Measurements from ENCODE around the gene BTBD16. TPM values are rescaled to one million over a fixed set of nuclear protein-coding genes. Genes with fewer than 3 reads are reported as not detected.

Gene BTBD16
- total and polyA plus RNA-seq, 2 experiments from 2014 or later = 0.09 to 0.16 TPM

- TF ChIP-seq CTCF (IDR thresholded peaks at IDR 0.05; ENCODE audit: low read depth, low read length) = no peak
- Histone ChIP-seq H3K27ac (no peak overlapping the region), H3K9me3 (ENCODE audit: low read depth) (no peaks in the 10 kb centered on the region), H3K4me1 (ENCODE audit: low read depth) (no peaks in the 10 kb centered on the region), H3K27me3 (no peaks in the 10 kb centered on the region), H3K4me3 (no peak overlapping the region), H3K36me3 (no peaks in the 10 kb centered on the region)
- DNase-seq (ENCODE audit: low read depth in 1 of 2, low spot score in 1 of 2) = no peak
These were observed 77.4 kb downstream of the BTBD16 start for GRCh38 chr10:122348512-122348911.

- no peaks in the 10 kb centered on the region for H3K9me3 ChIP-seq (ENCODE audit: low read depth)
- no peaks in the 10 kb centered on the region for H3K27me3 ChIP-seq
- H3K27ac ChIP-seq = no peak overlapping the region
- H3K4me1 ChIP-seq (ENCODE audit: low read depth) = no peaks in the 10 kb centered on the region
- TF ChIP-seq CTCF (IDR thresholded peaks at IDR 0.05; ENCODE audit: low read depth, low read length) = no peak
- no peak for DNase-seq (ENCODE audit: low read depth in 1 of 2, low spot score in 1 of 2)
- H3K36me3 ChIP-seq = no peaks in the 10 kb centered on the region
- no peak overlapping the region for H3K4me3 ChIP-seq
These were observed 77.9 kb downstream of the BTBD16 start for GRCh38 chr10:122348935-122349361.

GRCh38 chr10:122349758-122350369 is 78.8 kb downstream of the BTBD16 start:
- TF ChIP-seq CTCF (IDR thresholded peaks at IDR 0.05; ENCODE audit: low read depth, low read length) = no peak
- Histone ChIP-seq H3K9me3 (ENCODE audit: low read depth) (no peaks in the 10 kb centered on the region), H3K4me1 (ENCODE audit: low read depth) (no peaks in the 10 kb centered on the region), H3K27me3 (no peaks in the 10 kb centered on the region), H3K4me3 (no peak overlapping the region), H3K27ac (no peak overlapping the region), H3K36me3 (no peaks in the 10 kb centered on the region)
- DNase-seq (ENCODE audit: low read depth in 1 of 2, low spot score in 1 of 2) = no peak

DNA sequence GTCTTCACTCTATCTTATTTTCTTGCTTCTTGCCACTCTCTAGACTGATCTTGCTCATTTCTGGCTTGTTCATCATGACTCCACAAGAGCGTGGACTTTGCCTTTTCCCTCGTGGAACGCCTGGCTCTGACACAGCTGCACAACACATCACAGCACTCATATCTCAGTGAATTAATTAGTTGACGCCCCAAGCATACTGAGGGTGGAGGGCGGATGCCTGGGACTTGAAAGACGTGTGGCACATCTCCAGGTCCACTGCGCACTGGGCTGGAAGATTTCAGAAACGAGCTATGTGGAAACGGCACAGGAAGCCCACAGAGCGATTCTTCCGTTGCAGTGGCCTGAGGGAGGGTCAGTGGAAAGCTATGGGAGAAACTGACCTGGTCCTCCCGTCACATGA is 79.8 kb downstream of the BTBD16 start:
- H3K27ac ChIP-seq = no peak overlapping the region
- H3K36me3 ChIP-seq = no peaks in the 10 kb centered on the region
- no peak for DNase-seq (ENCODE audit: low read depth in 1 of 2, low spot score in 1 of 2)
- H3K9me3 ChIP-seq (ENCODE audit: low read depth) = no peaks in the 10 kb centered on the region
- H3K4me3 ChIP-seq = no peak overlapping the region
- no peaks in the 10 kb centered on the region for H3K4me1 ChIP-seq (ENCODE audit: low read depth)
- TF ChIP-seq CTCF (IDR thresholded peaks at IDR 0.05; ENCODE audit: low read depth, low read length) = no peak
- H3K27me3 ChIP-seq = no peaks in the 10 kb centered on the region

DNA sequence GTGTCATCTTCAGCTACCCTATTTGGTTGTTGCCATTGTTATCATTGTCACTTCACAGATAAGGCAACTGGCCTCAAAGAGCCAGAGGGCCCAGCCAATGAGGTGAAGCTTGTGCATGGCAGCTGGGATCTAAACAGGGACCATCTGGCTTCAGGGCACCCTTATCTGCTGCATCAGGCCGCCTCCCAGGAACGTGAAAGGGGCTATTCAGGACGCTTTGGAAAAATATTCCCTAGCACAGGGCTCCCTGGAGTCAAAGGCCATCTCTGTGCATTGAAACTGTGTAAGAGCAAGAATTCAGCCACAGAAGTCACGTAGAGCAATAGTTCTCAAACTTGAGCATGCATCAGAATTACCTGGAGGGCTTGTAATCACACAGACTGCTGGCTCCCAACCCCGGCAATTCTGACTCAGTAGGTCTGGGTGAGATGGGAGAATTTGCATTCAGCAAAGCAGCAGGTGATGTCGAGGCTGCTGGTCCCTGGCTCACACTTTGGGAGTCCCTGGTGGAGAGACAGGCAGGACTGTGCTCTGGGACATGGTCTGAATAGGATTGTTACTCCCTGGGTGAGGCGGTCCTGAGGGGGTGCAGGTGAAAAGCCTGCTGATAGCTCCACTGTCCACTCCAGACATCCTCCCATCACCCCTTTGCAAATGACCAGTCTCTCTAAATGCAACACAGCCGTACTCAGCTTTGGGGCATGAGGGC is 81.9 kb downstream of the BTBD16 start:
- DNase-seq (ENCODE audit: low read depth in 1 of 2, low spot score in 1 of 2) = no peak
- no peak overlapping the region for H3K27ac ChIP-seq
- no peaks in the 10 kb centered on the region for H3K4me1 ChIP-seq (ENCODE audit: low read depth)
- no peaks in the 10 kb centered on the region for H3K9me3 ChIP-seq (ENCODE audit: low read depth)
- no peak overlapping the region for H3K4me3 ChIP-seq
- H3K36me3 ChIP-seq = no peaks in the 10 kb centered on the region
- H3K27me3 ChIP-seq = no peaks in the 10 kb centered on the region
- no peak for TF ChIP-seq CTCF (IDR thresholded peaks at IDR 0.05; ENCODE audit: low read depth, low read length)
